ENCODE measurements around the gene NAV3. TPM values are rescaled to one million over a fixed set of nuclear protein-coding genes. Genes with fewer than 3 reads are reported as not detected.

Gene NAV3
- polyA plus RNA-seq, 3 donors = 0.11 TPM; not detected in 2

GRCh38 chr12:77861317-77861716 lies 30.6 kb downstream of the NAV3 start:
- Mint-ChIP-seq H3K4me1 (no peaks in the 10 kb centered on the region), H3K9me3 (no peaks in the 10 kb centered on the region), H3K27me3 (ENCODE audit: low read depth in 3 of 3) (peaks cover 0 to 2% (median 0%) of the 10 kb centered on the region in 3 donors), H3K36me3 (no peaks in the 10 kb centered on the region), H3K27ac (no peak overlapping the region), H3K4me3 (no peak overlapping the region)
- no peaks in the 10 kb centered on the region for H3K79me2 ChIP-seq (ENCODE audit: insufficient read depth, low read length)
- H3K36me3 ChIP-seq (replicated peaks in 1 of 2; ENCODE audit: control insufficient read depth in 1 of 2, insufficient read depth in 2 of 2, low read length in 2 of 2) = no peaks in the 10 kb centered on the region
- H3K4me1 ChIP-seq (ENCODE audit: control insufficient read depth in 1 of 2, insufficient read depth in 2 of 2, low read length in 2 of 2) = no peaks in the 10 kb centered on the region
- no peaks in the 10 kb centered on the region for H4K20me1 ChIP-seq (ENCODE audit: insufficient read depth, low read length)
- no peak overlapping the region for H3K27ac ChIP-seq (ENCODE audit: low read depth in 1 of 2, low read length in 2 of 2)
- no peak overlapping the region for H3K4me2 ChIP-seq (replicated peaks; ENCODE audit: extremely low read depth, low read length, poor library complexity, severe bottlenecking)
- intact Hi-C loops (cut with micrococcal nuclease) = no loop called here
- DNase-seq = no peak
- H3K9ac ChIP-seq (ENCODE audit: insufficient read depth, low read length, poor library complexity, severe bottlenecking) = no peak overlapping the region
- no peaks in the 10 kb centered on the region for H3K27me3 ChIP-seq (ENCODE audit: control insufficient read depth in 2 of 2, insufficient read depth in 2 of 2, low read length in 2 of 2)
- H3K9me3 ChIP-seq (replicated peaks in 1 of 2; ENCODE audit: control insufficient read depth in 1 of 2, insufficient read depth in 1 of 2, low read length in 2 of 2) = no peaks in the 10 kb centered on the region
- TF ChIP-seq CTCF (IDR thresholded peaks at IDR 0.05) = no peak
- no peak overlapping the region for H3K4me3 ChIP-seq (replicated peaks in 1 of 3; ENCODE audit: low read depth in 2 of 3, low read length in 3 of 3)
- no peak overlapping the region for H2AFZ ChIP-seq (ENCODE audit: insufficient read depth, low read depth, low read length, poor library complexity, severe bottlenecking)

- DNase-seq = no peak
- H3K27me3 Mint-ChIP-seq (ENCODE audit: low read depth in 3 of 3) = peaks cover 0 to 3% (median 2%) of the 10 kb centered on the region in 3 donors
- WGBS (ENCODE audit: insufficient coverage) = no CpG with 5 or more reads among the region's 1 CpG
These were observed 34.5 kb downstream of the NAV3 start for GRCh38 chr12:77865178-77865577.

More at GRCh38 chr12:77865178-77865577, 34.5 kb downstream of the NAV3 start:
- no peak overlapping the region for H3K4me3 ChIP-seq (replicated peaks in 1 of 3; ENCODE audit: low read depth in 2 of 3, low read length in 3 of 3)
- no peaks in the 10 kb centered on the region for H3K36me3 ChIP-seq (replicated peaks in 1 of 2; ENCODE audit: control insufficient read depth in 1 of 2, insufficient read depth in 2 of 2, low read length in 2 of 2)
- H3K27me3 ChIP-seq (ENCODE audit: control insufficient read depth in 2 of 2, insufficient read depth in 2 of 2, low read length in 2 of 2) = no peaks in the 10 kb centered on the region
- Mint-ChIP-seq H3K36me3 (no peaks in the 10 kb centered on the region), H3K9me3 (peaks cover 0 to 13% (median 5%) of the 10 kb centered on the region in 7 donors), H3K4me1 (no peaks in the 10 kb centered on the region), H3K4me3 (no peak overlapping the region), H3K27ac (no peak overlapping the region)
- peaks cover 0 to 3% of the 10 kb centered on the region in 2 donors for H3K9me3 ChIP-seq (replicated peaks in 1 of 2; ENCODE audit: control insufficient read depth in 1 of 2, insufficient read depth in 1 of 2, low read length in 2 of 2)
- H3K4me2 ChIP-seq (replicated peaks; ENCODE audit: extremely low read depth, low read length, poor library complexity, severe bottlenecking) = no peak overlapping the region
- no peak overlapping the region for H3K27ac ChIP-seq (ENCODE audit: low read depth in 1 of 2, low read length in 2 of 2)
- TF ChIP-seq CTCF (IDR thresholded peaks at IDR 0.05) = no peak
- no peak overlapping the region for H3K9ac ChIP-seq (ENCODE audit: insufficient read depth, low read length, poor library complexity, severe bottlenecking)
- no peaks in the 10 kb centered on the region for H3K4me1 ChIP-seq (ENCODE audit: control insufficient read depth in 1 of 2, insufficient read depth in 2 of 2, low read length in 2 of 2)
- no peak overlapping the region for H2AFZ ChIP-seq (ENCODE audit: insufficient read depth, low read depth, low read length, poor library complexity, severe bottlenecking)
- intact Hi-C loops (cut with micrococcal nuclease) = no loop called here
- no peaks in the 10 kb centered on the region for H3K79me2 ChIP-seq (ENCODE audit: insufficient read depth, low read length)
- H4K20me1 ChIP-seq (ENCODE audit: insufficient read depth, low read length) = no peaks in the 10 kb centered on the region

Measured in CD14-positive monocyte (primary cell).